GM12878 (cell line): ENCODE measurements around the gene OTOP3. TPM values are rescaled to one million over a fixed set of nuclear protein-coding genes. Genes with fewer than 3 reads are reported as not detected.

Experiments used
- ATAC-seq: fragments of 200-7000 bp; cut with Tn5 transposase; 3 replicates; pipeline ENCODE4 v1.9.1; 2020; ENCODE audit warnings: mild to moderate bottlenecking, moderate library complexity
- BruUV-seq: library from RNA; stranded (reverse); fragments of 400-500 nt; replicated peaks from 2 replicates; lab custom pipeline; 2021; lab: Mats Ljungman, UMichigan
- CTCF ChIA-PET: fragments of 300-600 bp; sonication (Branson Sonifier 250); formaldehyde crosslinking; extraction: SDS; loops from one replicate; lab custom pipeline; 2021; ENCODE audit warnings: inconsistent platforms; lab: Yijun Ruan, JAX
- POLR2A ChIA-PET: fragments of 350-600 bp; formaldehyde crosslinking; extraction: SDS; loops from one replicate; lab custom pipeline; 2021; ENCODE audit warnings: inconsistent platforms; lab: Charles Lee
- RAD21 ChIA-PET: fragments of 300-600 bp; sonication (Branson Sonifier 250); formaldehyde crosslinking; loops from one replicate; lab custom pipeline; 2023; ENCODE audit warnings: antibody characterized with exemption; ENCODE audit not compliant: unreplicated experiment; lab: Charles Lee
- SMC1A ChIA-PET: fragments of 300-600 bp; sonication (Branson Sonifier 250); formaldehyde crosslinking; loops from one replicate; lab custom pipeline; 2023; ENCODE audit not compliant: unreplicated experiment, uncharacterized antibody; lab: Charles Lee
- DNase-seq: peaks from one replicate; pipeline ENCODE4 v3.0.0-alpha.2; 2011; ENCODE audit warnings: low read depth, low spot score
- FAIRE-seq: peaks from 3 replicates; lab custom pipeline; 2011; peaks lifted over from hg19 to GRCh38; lab: Jason Lieb, UNC
- H2AFZ ChIP-seq: 2 replicates; pipeline ENCODE4 v1.6.0; 2011; ENCODE audit warnings: low read depth, low read length, control low read depth; ENCODE audit not compliant: control insufficient read depth
- H3K27ac ChIP-seq: 2 replicates; pipeline ENCODE4 v1.5.1; 2011; ENCODE audit warnings: control low read depth; ENCODE audit not compliant: control insufficient read depth, insufficient read depth
- H3K27me3 ChIP-seq, 2 experiments: replicated peaks in 1 of 2; 2 replicates each; pipeline versions ENCODE4 v1.6.0 to v1.6.1; 2011; ENCODE audit warnings: low read length in 1 of 2; ENCODE audit not compliant: control insufficient read depth in 2 of 2, insufficient read depth in 2 of 2
- H3K36me3 ChIP-seq, 2 experiments: 2 replicates each; pipeline ENCODE4 v1.5.1; 2011; ENCODE audit warnings: low read length in 1 of 2; ENCODE audit not compliant: control insufficient read depth in 2 of 2, insufficient read depth in 2 of 2
- H3K4me1 ChIP-seq: 2 replicates; pipeline ENCODE4 v1.6.1; 2011; ENCODE audit warnings: mild to moderate bottlenecking, low read length, moderate library complexity, mixed read lengths; ENCODE audit not compliant: control insufficient read depth, insufficient read depth
- H3K4me2 ChIP-seq: 2 replicates; pipeline ENCODE4 v1.6.0; 2011; ENCODE audit warnings: control low read depth; ENCODE audit not compliant: control insufficient read depth, insufficient read depth
- H3K4me3 ChIP-seq: fragments of 200-600 bp; sonication (generic); 2 replicates; pipeline ENCODE4 v1.5.1; 2016
- H3K79me2 ChIP-seq: 2 replicates; pipeline ENCODE4 v1.6.0; 2011; ENCODE audit warnings: low read length; ENCODE audit not compliant: control insufficient read depth, insufficient read depth
- H3K9ac ChIP-seq: 2 replicates; pipeline ENCODE4 v1.8.0; 2011; ENCODE audit warnings: low read length, control low read depth, mixed read lengths; ENCODE audit not compliant: control insufficient read depth, insufficient read depth
- H3K9me3 ChIP-seq: replicated peaks from 3 replicates; pipeline ENCODE4 v1.5.1; 2011; ENCODE audit warnings: mild to moderate bottlenecking, low read length; ENCODE audit not compliant: control insufficient read depth, insufficient read depth
- H4K20me1 ChIP-seq: 2 replicates; pipeline ENCODE4 v1.6.0; 2011; ENCODE audit not compliant: control insufficient read depth, insufficient read depth
- BMI1 ChIP-seq: fragments of 450-650 bp; IDR thresholded peaks from 2 replicates; pipeline ENCODE4 v1.6.1; 2016; ENCODE audit warnings: mild to moderate bottlenecking, moderate library complexity, borderline replicate concordance
- CREM ChIP-seq: IDR thresholded peaks from 2 replicates; pipeline ENCODE4 v1.6.1; 2014; ENCODE audit warnings: antibody characterized with exemption, low read depth
- ETV6 ChIP-seq, 2 experiments: fragments of 450-650 bp in 1 of 2; IDR thresholded peaks in 1 of 2; conservative IDR thresholded peaks in 1 of 2; 2 replicates each; pipeline ENCODE4 v1.6.1; 2014; ENCODE audit warnings: antibody characterized with exemption in 1 of 2, borderline replicate concordance in 1 of 2, low read depth in 1 of 2, mild to moderate bottlenecking in 1 of 2, moderate library complexity in 1 of 2
- MYC ChIP-seq: IDR thresholded peaks from 2 replicates; pipeline ENCODE4 v1.6.1; 2011; ENCODE audit warnings: mild to moderate bottlenecking, low read length, moderate library complexity, inconsistent platforms; ENCODE audit not compliant: insufficient read depth, insufficient replicate concordance, insufficient read length, severe bottlenecking
- NFYA ChIP-seq: IDR thresholded peaks from 2 replicates; pipeline ENCODE4 v1.6.1; 2011; ENCODE audit warnings: low read depth, mild to moderate bottlenecking, low read length, improper control_type of control experiment, borderline replicate concordance
- PAX8 ChIP-seq: fragments of 450-650 bp; IDR thresholded peaks from 2 replicates; pipeline ENCODE4 v1.6.1; 2017; ENCODE audit warnings: mild to moderate bottlenecking, moderate library complexity
- PKNOX1 ChIP-seq: fragments of 450-650 bp; IDR thresholded peaks from 2 replicates; pipeline ENCODE4 v1.6.1; 2016; ENCODE audit warnings: mild to moderate bottlenecking
- RCOR1 ChIP-seq: conservative IDR thresholded peaks from 2 replicates; pipeline ENCODE4 v1.6.1; 2012; ENCODE audit warnings: low read depth, low read length, improper control_type of control experiment
- SREBF2 ChIP-seq: IDR thresholded peaks from 2 replicates; pipeline ENCODE4 v1.6.1; 2012; ENCODE audit warnings: mild to moderate bottlenecking, low read length
- STAT1 ChIP-seq: fragments of 450-650 bp; conservative IDR thresholded peaks from 2 replicates; pipeline ENCODE4 v1.6.1; 2014; ENCODE audit warnings: antibody characterized with exemption, mild to moderate bottlenecking
- TBL1XR1 ChIP-seq: IDR thresholded peaks from 2 replicates; pipeline ENCODE4 v1.6.1; 2012; ENCODE audit warnings: low read depth, low read length, improper control_type of control experiment
- YBX1 ChIP-seq: fragments of 450-650 bp; IDR thresholded peaks from 2 replicates; pipeline ENCODE4 v1.6.1; 2016; ENCODE audit warnings: antibody characterized with exemption
- YY1 ChIP-seq: IDR thresholded peaks from 2 replicates; pipeline ENCODE4 v1.6.1; 2011; ENCODE audit warnings: low read depth, mild to moderate bottlenecking, low read length
- WGBS: methylation state at CpG from one replicate; pipeline ENCODE4 v1.1.6; 2016; ENCODE audit warnings: low lambda C conversion rate; ENCODE audit not compliant: insufficient replicate concordance, insufficient coverage; ENCODE audit errors: missing lambda C conversion rate; 5-methylcytosine and 5-hydroxymethylcytosine counted together
- in situ Hi-C: fragments of 300-500 bp; cut with MboI; formaldehyde crosslinking; loops from 9 replicates; pipeline ENCODE4 v1.14.3; 2018; ENCODE audit warnings: mixed read lengths
- intact Hi-C: fragments of 100-400 bp; cut with micrococcal nuclease; formaldehyde crosslinking; loops from one replicate; pipeline ENCODE4 v1.14.2; 2022; ENCODE audit not compliant: unreplicated experiment
- polyA plus RNA-seq, 11 experiments: library from polyadenylated mRNA; depleted of rRNA in 4 of 11; unstranded in 6 of 11; stranded (reverse) in 5 of 11; fragments of >200 nt; fragmentation: Nextera tagmentation in 4 of 11; fragmentation: Illumina TruSeq in 1 of 11; extraction: Ambion mirVana in 4 of 11; extraction: Trizol in 1 of 11; gene quantifications; 1 replicate in 1 of 11; 2 replicates in 10 of 11; pipeline versions ENCODE4 v1.2.1 to v1.2.3, GENCODE V29; 2011 to 2016; ENCODE audit warnings: inconsistent platforms in 2 of 11, missing spikeins in 2 of 11, low read depth in 1 of 11
- total RNA-seq, 4 experiments: library from RNA; depleted of rRNA in 3 of 4; stranded (reverse); fragments of >200 nt in 3 of 4; fragmentation: Illumina TruSeq in 1 of 4; extraction: Trizol in 1 of 4; gene quantifications; 2 replicates each; pipeline versions ENCODE4 v1.2.1 to v1.2.3, GENCODE V29; 2013 to 2021
- TF ChIP-seq, protein P1 (sequence below): fragments of 150-350 bp; IDR thresholded peaks from 2 replicates; pipeline ENCODE4 v1.6.1; 2014; ENCODE audit warnings: mild to moderate bottlenecking, low read depth, low read length

OTOP3 gene
- total and polyA plus RNA-seq, 10 of the 15 experiments (the other 5 are each of a cell fraction or from before 2014, with no cell fraction given), result 0.03 to 0.06 TPM; not detected in 8

DNA sequence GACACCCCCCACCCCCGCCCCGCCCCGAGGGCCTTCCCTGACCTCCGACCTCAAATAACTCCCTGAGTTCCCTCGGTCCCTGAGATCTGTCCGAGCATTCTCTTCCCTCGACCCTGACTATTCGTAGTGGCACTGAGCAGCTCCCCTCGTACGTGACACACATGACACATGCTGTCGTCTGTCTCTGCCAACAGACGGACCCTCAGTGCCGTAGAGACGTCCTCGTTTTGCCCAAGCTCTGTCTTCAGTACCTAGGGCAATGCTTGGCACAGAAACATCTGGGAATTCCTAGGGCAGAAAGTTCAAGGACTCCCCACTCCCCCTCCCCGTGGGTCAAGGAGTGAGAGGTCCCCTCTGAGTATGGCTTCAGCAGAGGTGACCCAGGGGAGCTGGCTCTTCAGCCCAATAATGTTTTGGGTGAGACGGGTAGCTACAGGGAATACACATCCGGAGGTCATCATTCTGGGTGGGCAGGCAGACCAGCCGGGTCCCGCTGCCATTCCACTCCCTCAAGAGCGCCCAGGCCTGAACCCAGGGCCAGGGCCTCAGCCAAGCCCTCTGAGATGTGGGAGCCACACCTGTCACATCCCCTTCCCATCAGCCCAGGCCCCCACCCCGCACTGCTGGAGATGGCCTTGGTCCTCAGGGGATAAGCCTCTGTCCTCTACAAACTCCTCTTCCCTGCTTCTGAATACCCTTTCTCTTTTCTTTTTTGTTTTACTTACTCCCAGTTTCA is 41.6 kb upstream of the OTOP3 start:
- Histone ChIP-seq H3K27ac (no peak overlapping the region), H3K27me3 (peaks cover 4 to 10% of the 10 kb centered on the region in 2 experiments), H4K20me1 (no peaks in the 10 kb centered on the region), H3K9me3 (no peaks in the 10 kb centered on the region), H3K79me2 (no peaks in the 10 kb centered on the region), H3K36me3 (no peaks in the 10 kb centered on the region), H2AFZ (no peak overlapping the region), H3K4me1 (no peaks in the 10 kb centered on the region), H3K9ac (no peak overlapping the region), H3K4me2 (no peak overlapping the region), H3K4me3 (no peak overlapping the region)
- no peak for TF ChIP-seq TBL1XR1
- no peak for TF ChIP-seq BMI1
- no peak for TF ChIP-seq NFYA
- TF ChIP-seq MYC, result no peak
- no peak for TF ChIP-seq PAX8
- no peak for TF ChIP-seq STAT1
- TF ChIP-seq SREBF2, result no peak
- TF ChIP-seq YBX1, result no peak
- no peak for TF ChIP-seq YY1
- no peak for TF ChIP-seq ETV6 (conservative IDR thresholded peaks at IDR 0.05 in 1 of 2, IDR thresholded peaks at IDR 0.05 in 1 of 2; ENCODE audit: borderline replicate concordance in 1 of 2, low read depth in 1 of 2)
- TF ChIP-seq PKNOX1, result no peak
- no peak for TF ChIP-seq CREM
- no peak for TF ChIP-seq RCOR1
- TF ChIP-seq, protein P1, sequence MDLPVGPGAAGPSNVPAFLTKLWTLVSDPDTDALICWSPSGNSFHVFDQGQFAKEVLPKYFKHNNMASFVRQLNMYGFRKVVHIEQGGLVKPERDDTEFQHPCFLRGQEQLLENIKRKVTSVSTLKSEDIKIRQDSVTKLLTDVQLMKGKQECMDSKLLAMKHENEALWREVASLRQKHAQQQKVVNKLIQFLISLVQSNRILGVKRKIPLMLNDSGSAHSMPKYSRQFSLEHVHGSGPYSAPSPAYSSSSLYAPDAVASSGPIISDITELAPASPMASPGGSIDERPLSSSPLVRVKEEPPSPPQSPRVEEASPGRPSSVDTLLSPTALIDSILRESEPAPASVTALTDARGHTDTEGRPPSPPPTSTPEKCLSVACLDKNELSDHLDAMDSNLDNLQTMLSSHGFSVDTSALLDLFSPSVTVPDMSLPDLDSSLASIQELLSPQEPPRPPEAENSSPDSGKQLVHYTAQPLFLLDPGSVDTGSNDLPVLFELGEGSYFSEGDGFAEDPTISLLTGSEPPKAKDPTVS, result no peak
- no peak for DNase-seq
- ChIA-PET SMC1A (no interaction called here), RAD21 (no interaction called here), POLR2A (no interaction called here), CTCF (interaction anchor here (0.9 to 1.5 kb wide), 4 partner anchors 20 to 402 kb away, joined by 3 read pairs; no protein-coding TSS in a partner anchor)
- no peak for ATAC-seq
- in situ Hi-C loops (no loop called here), intact Hi-C loops (no loop called here)
- FAIRE-seq, result no peak
- WGBS, result 28% methylated on average over 14 of the region's 22 CpGs
- BruUV-seq, result no TSS peak
